Caco-2 (cell line): ENCODE data around the gene CDKAL1. TPM values are rescaled to one million over a fixed set of nuclear protein-coding genes. Genes with fewer than 3 reads are reported as not detected.

Source experiments
- BruUV-seq: library from RNA; stranded (reverse); fragments of 400-500 nt; replicated peaks from 2 replicates; lab custom pipeline; 2021; lab: Mats Ljungman, UMichigan
- CTCF ChIA-PET: fragments of 300-600 bp; sonication (Branson Sonifier 250); formaldehyde crosslinking; loops from one replicate; lab custom pipeline; 2022; ENCODE audit warnings: antibody characterized with exemption; lab: Charles Lee
- POLR2A ChIA-PET: fragments of 300-600 bp; sonication (Branson Sonifier 250); formaldehyde crosslinking; loops from one replicate; lab custom pipeline; 2022; ENCODE audit warnings: antibody characterized with exemption; lab: Charles Lee
- DNase-seq, 2 experiments: peaks; one replicate each; pipeline versions ENCODE4 v3.0.0 to v3.0.0-alpha.2; 2020 to 2022
- H3K27me3 ChIP-seq: replicated peaks from 2 replicates; pipeline ENCODE4 v1.6.0; 2011; ENCODE audit warnings: low read length; ENCODE audit not compliant: control insufficient read depth, insufficient read depth
- H3K36me3 ChIP-seq: 2 replicates; pipeline ENCODE4 v1.5.1; 2011; ENCODE audit warnings: low read length; ENCODE audit not compliant: control insufficient read depth, insufficient read depth
- H3K4me1 ChIP-seq: fragments of 250-450 bp; sonication (Bioruptor Pico); 2 replicates; pipeline ENCODE4 v1.5.1; 2020; ENCODE audit warnings: mild to moderate bottlenecking
- H3K4me3 ChIP-seq: 2 replicates; pipeline ENCODE4 v1.5.1; 2011; ENCODE audit warnings: low read depth, mild to moderate bottlenecking, control low read depth, low read length
- H3K9me3 ChIP-seq: fragments of 250-450 bp; sonication (Bioruptor Pico); 2 replicates; pipeline ENCODE4 v1.5.1; 2020; ENCODE audit warnings: mild to moderate bottlenecking, moderate library complexity
- H3K27ac Mint-ChIP-seq: one replicate; pipeline ENCODE4 v1.8.0; 2022; ENCODE audit warnings: mixed read lengths; ENCODE audit not compliant: unreplicated experiment
- H3K27me3 Mint-ChIP-seq: one replicate; pipeline ENCODE4 v1.8.0; 2022; ENCODE audit warnings: mixed read lengths; ENCODE audit not compliant: insufficient read depth, unreplicated experiment
- H3K36me3 Mint-ChIP-seq: one replicate; pipeline ENCODE4 v1.8.0; 2022; ENCODE audit warnings: mild to moderate bottlenecking, mixed read lengths; ENCODE audit not compliant: insufficient read depth, unreplicated experiment
- H3K4me1 Mint-ChIP-seq: one replicate; pipeline ENCODE4 v1.8.0; 2022; ENCODE audit warnings: low read depth, mixed read lengths; ENCODE audit not compliant: unreplicated experiment
- H3K4me3 Mint-ChIP-seq: one replicate; pipeline ENCODE4 v1.8.0; 2022; ENCODE audit warnings: mild to moderate bottlenecking, moderate library complexity, mixed read lengths; ENCODE audit not compliant: unreplicated experiment
- H3K9me3 Mint-ChIP-seq: one replicate; pipeline ENCODE4 v1.8.0; 2022; ENCODE audit warnings: mixed read lengths; ENCODE audit not compliant: unreplicated experiment
- intact Hi-C: fragments of 100-400 bp; cut with micrococcal nuclease; formaldehyde crosslinking; loops from one replicate; pipeline ENCODE4 v1.10.0; 2022; ENCODE audit not compliant: unreplicated experiment
- total RNA-seq: library from RNA; stranded (reverse); gene quantifications from 2 replicates; pipeline ENCODE4 v1.2.3, GENCODE V29; 2022
- TF ChIP-seq, protein P1 (sequence below), 2 experiments: fragments of 200-600 bp in 1 of 2; IDR thresholded peaks; 1 replicate in 1 of 2; 2 replicates in 1 of 2; pipeline versions ENCODE4 v1.5.1 to v1.8.0; 2011 to 2022; ENCODE audit warnings: antibody characterized with exemption in 1 of 2, control low read depth in 1 of 2, inconsistent platforms in 1 of 2, low read depth in 1 of 2, low read length in 1 of 2, mild to moderate bottlenecking in 1 of 2, moderate library complexity in 1 of 2; ENCODE audit not compliant: insufficient read depth in 1 of 2, severe bottlenecking in 1 of 2, unreplicated experiment in 1 of 2

Gene CDKAL1
- total RNA-seq, 1 experiment from 2014 or later = 18.7 TPM

DNA sequence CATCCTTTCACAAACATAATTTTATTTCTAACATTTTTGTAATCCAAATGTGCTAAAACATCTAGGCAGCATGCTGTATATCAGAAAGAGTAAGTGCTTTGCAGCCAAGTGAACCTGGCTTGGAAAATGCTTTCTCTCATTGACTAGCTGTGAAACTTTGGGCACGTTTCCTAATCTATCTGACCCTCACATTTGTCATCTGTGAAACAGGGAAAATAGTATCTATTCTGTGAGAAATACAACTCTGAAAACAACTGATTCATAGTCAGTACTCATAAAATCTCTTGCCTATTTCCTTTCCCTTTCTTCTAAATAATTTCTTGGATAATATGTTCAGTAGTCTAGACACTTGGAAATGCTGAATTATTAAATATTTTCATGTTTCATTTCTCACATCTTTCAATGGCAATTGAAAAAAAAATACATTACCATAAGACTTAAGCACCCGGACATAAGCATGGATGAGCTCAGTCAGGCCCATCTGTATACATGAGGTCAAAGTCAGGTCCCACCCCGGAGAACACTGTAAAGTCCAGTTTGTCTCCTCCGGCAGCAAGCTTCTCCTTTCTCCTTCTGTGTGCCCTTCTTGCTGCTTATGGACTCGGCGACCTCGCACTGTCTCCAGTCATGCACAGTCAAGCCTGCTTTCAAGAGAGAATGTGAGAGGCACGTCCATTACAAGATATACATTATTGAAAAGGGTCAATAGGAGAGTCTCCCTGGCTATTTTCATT, 604.2 kb downstream of the CDKAL1 start:
- Mint-ChIP-seq H3K4me3 (no peak overlapping the region), H3K9me3 (no peaks in the 10 kb centered on the region), H3K27ac (no peak overlapping the region), H3K36me3 (no peaks in the 10 kb centered on the region), H3K27me3 (no peaks in the 10 kb centered on the region), H3K4me1 (no peaks in the 10 kb centered on the region)
- intact Hi-C loops = no loop called here
- BruUV-seq = no TSS peak
- POLR2A ChIA-PET = no interaction called here
- Histone ChIP-seq H3K36me3 (no peaks in the 10 kb centered on the region), H3K27me3 (no peaks in the 10 kb centered on the region), H3K4me3 (no peak overlapping the region), H3K9me3 (no peaks in the 10 kb centered on the region), H3K4me1 (no peaks in the 10 kb centered on the region)
- TF ChIP-seq, protein P1, sequence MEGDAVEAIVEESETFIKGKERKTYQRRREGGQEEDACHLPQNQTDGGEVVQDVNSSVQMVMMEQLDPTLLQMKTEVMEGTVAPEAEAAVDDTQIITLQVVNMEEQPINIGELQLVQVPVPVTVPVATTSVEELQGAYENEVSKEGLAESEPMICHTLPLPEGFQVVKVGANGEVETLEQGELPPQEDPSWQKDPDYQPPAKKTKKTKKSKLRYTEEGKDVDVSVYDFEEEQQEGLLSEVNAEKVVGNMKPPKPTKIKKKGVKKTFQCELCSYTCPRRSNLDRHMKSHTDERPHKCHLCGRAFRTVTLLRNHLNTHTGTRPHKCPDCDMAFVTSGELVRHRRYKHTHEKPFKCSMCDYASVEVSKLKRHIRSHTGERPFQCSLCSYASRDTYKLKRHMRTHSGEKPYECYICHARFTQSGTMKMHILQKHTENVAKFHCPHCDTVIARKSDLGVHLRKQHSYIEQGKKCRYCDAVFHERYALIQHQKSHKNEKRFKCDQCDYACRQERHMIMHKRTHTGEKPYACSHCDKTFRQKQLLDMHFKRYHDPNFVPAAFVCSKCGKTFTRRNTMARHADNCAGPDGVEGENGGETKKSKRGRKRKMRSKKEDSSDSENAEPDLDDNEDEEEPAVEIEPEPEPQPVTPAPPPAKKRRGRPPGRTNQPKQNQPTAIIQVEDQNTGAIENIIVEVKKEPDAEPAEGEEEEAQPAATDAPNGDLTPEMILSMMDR (IDR thresholded peaks at IDR 0.05; ENCODE audit: insufficient read depth in 1 of 2, low read depth in 1 of 2, low read length in 1 of 2, severe bottlenecking in 1 of 2, unreplicated experiment in 1 of 2) = no peak
- DNase-seq = no peak
- CTCF ChIA-PET = no interaction called here

DNA sequence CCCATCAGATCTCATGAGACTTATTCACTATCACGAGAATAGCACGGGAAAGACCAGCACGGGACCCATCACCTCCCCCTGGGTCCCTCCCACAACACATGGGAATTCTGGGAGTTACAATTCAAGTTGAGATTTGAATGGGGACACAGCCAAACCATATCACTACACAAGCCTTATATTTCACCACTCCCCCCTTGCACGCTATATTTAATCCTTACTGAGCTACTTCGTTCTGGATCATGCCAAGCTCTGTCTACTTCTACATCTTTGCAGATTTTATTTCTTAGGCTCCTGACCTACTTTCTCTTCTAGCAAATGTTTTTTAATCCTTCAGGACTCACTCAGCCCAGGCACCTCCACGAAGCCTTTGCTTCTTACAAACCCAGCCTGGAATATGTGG, 606.7 kb downstream of the CDKAL1 start:
- CTCF ChIA-PET = no interaction called here
- no peaks in the 10 kb centered on the region for H3K9me3 ChIP-seq
- DNase-seq = no peak
- Mint-ChIP-seq H3K4me1 (no peaks in the 10 kb centered on the region), H3K9me3 (no peaks in the 10 kb centered on the region), H3K36me3 (no peaks in the 10 kb centered on the region), H3K27me3 (no peaks in the 10 kb centered on the region), H3K4me3 (no peak overlapping the region), H3K27ac (no peak overlapping the region)
- H3K27me3 ChIP-seq = no peaks in the 10 kb centered on the region
- no TSS peak for BruUV-seq
- POLR2A ChIA-PET = no interaction called here
- no peaks in the 10 kb centered on the region for H3K36me3 ChIP-seq
- intact Hi-C loops = no loop called here
- H3K4me3 ChIP-seq = no peak overlapping the region
- H3K4me1 ChIP-seq = no peaks in the 10 kb centered on the region
- TF ChIP-seq, protein P1 (IDR thresholded peaks at IDR 0.05; ENCODE audit: insufficient read depth in 1 of 2, low read depth in 1 of 2, low read length in 1 of 2, severe bottlenecking in 1 of 2, unreplicated experiment in 1 of 2) = no peak

DNA sequence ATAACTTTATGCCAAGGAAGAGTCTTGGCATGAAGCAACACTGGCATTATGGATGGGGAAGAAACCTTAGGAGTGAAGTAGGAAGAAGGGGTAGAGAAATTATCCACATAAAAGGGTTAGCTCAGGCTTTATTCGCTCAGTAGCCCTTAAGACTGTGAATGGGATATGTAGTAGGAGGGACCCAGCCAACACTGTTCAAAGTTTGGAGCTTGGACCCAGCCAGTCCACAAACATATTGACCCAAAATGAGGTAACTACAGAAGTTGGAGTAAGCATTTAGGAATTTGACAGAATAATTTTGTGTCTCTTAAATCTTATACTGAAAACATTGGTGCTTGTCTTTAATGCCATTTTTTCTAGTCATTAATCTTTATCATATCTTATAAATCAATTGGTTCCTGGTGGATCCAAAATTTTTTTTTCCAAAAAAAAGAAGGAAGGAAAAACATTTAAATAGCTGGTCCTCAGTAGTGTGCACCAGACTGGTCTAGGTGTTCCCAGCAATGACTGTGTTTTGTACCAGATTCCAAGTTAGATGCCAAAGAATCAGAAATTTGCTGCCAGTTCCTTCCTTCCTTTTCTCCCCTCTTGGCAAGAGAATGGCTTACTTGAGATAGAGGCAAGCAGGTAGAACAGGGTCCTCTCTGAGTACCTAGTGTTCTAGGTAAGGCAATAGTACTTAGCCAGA, 607.5 kb downstream of the CDKAL1 start:
- Mint-ChIP-seq H3K27ac (no peak overlapping the region), H3K4me1 (no peaks in the 10 kb centered on the region), H3K36me3 (no peaks in the 10 kb centered on the region), H3K9me3 (no peaks in the 10 kb centered on the region), H3K4me3 (no peak overlapping the region), H3K27me3 (no peaks in the 10 kb centered on the region)
- TF ChIP-seq, protein P1 (IDR thresholded peaks at IDR 0.05; ENCODE audit: insufficient read depth in 1 of 2, low read depth in 1 of 2, low read length in 1 of 2, severe bottlenecking in 1 of 2, unreplicated experiment in 1 of 2) = no peak
- H3K4me3 ChIP-seq = no peak overlapping the region
- intact Hi-C loops = no loop called here
- ChIA-PET POLR2A (no interaction called here), CTCF (no interaction called here)
- H3K27me3 ChIP-seq = no peaks in the 10 kb centered on the region
- no peaks in the 10 kb centered on the region for H3K9me3 ChIP-seq
- BruUV-seq = no TSS peak
- no peaks in the 10 kb centered on the region for H3K36me3 ChIP-seq
- no peak for DNase-seq
- H3K4me1 ChIP-seq = no peaks in the 10 kb centered on the region
